Subcutaneous abdominal adipose tissue (tissue), 5 donors: ENCODE data around the gene P3H2.

Experiments used
- H3K27ac ChIP-seq: one replicate; pipeline ENCODE4 v1.7.0; 2013; ENCODE audit warnings: low read depth, mild to moderate bottlenecking, inconsistent platforms, low read length, moderate library complexity
- H3K27me3 ChIP-seq, 5 donors: one replicate each; pipeline ENCODE4 v1.7.0; 2013; ENCODE audit warnings: low read length in 5 of 5, inconsistent platforms in 1 of 5; ENCODE audit not compliant: control insufficient read depth in 5 of 5, insufficient read depth in 4 of 5
- H3K36me3 ChIP-seq, 5 donors: one replicate each; pipeline ENCODE4 v1.7.0; 2013; ENCODE audit warnings: low read length in 5 of 5; ENCODE audit not compliant: control insufficient read depth in 5 of 5, insufficient read depth in 5 of 5
- H3K4me1 ChIP-seq, 5 donors: one replicate each; pipeline ENCODE4 v1.7.0; 2013; ENCODE audit warnings: low read length in 5 of 5, mild to moderate bottlenecking in 3 of 5, moderate library complexity in 1 of 5; ENCODE audit not compliant: control insufficient read depth in 5 of 5, insufficient read depth in 5 of 5
- H3K4me3 ChIP-seq, 5 donors: one replicate each; pipeline ENCODE4 v1.7.0; 2013; ENCODE audit warnings: low read length in 5 of 5, low read depth in 1 of 5
- H3K9ac ChIP-seq, 5 donors: one replicate each; pipeline ENCODE4 v1.7.0; 2013; ENCODE audit warnings: low read length in 5 of 5, mild to moderate bottlenecking in 4 of 5, moderate library complexity in 3 of 5
- H3K9me3 ChIP-seq, 5 donors: one replicate each; pipeline ENCODE4 v1.7.0; 2013; ENCODE audit warnings: low read length in 5 of 5; ENCODE audit not compliant: control insufficient read depth in 5 of 5
- donor health status: healthy.
- donor health status: healthy.
- donor health status: healthy.
- donor health status: healthy.
- donor health status: healthy.

P3H2 gene

GRCh38 chr3:190044142-190044541, 76.6 kb downstream of the P3H2 start:
- peaks cover 0 to 12% (median 6%) of the 10 kb centered on the region in 5 donors for H3K4me1 ChIP-seq
- no peaks in the 10 kb centered on the region for H3K9me3 ChIP-seq
- no peaks in the 10 kb centered on the region for H3K27me3 ChIP-seq
- H3K27ac ChIP-seq = no peak overlapping the region
- no peak overlapping the region for H3K4me3 ChIP-seq
- no peaks in the 10 kb centered on the region for H3K36me3 ChIP-seq
- no peak overlapping the region for H3K9ac ChIP-seq

GRCh38 chr3:190043741-190044140, 77.0 kb downstream of the P3H2 start:
- H3K9me3 ChIP-seq = no peaks in the 10 kb centered on the region
- no peak overlapping the region for H3K9ac ChIP-seq
- no peaks in the 10 kb centered on the region for H3K27me3 ChIP-seq
- H3K4me1 ChIP-seq = peaks cover 0 to 8% (median 2%) of the 10 kb centered on the region in 5 donors
- no peaks in the 10 kb centered on the region for H3K36me3 ChIP-seq
- H3K4me3 ChIP-seq = no peak overlapping the region
- no peak overlapping the region for H3K27ac ChIP-seq

GRCh38 chr3:190042558-190042957, 78.1 kb downstream of the P3H2 start:
- H3K36me3 ChIP-seq = no peaks in the 10 kb centered on the region
- no peak overlapping the region for H3K27ac ChIP-seq
- no peak overlapping the region for H3K9ac ChIP-seq
- peaks cover 0 to 13% (median 2%) of the 10 kb centered on the region in 5 donors for H3K4me1 ChIP-seq
- no peak overlapping the region for H3K4me3 ChIP-seq
- no peaks in the 10 kb centered on the region for H3K27me3 ChIP-seq
- H3K9me3 ChIP-seq = no peaks in the 10 kb centered on the region

GRCh38 chr3:190041333-190042041, 79.2 kb downstream of the P3H2 start:
- peaks cover 0 to 13% (median 2%) of the 10 kb centered on the region in 5 donors for H3K4me1 ChIP-seq
- no peak overlapping the region for H3K9ac ChIP-seq
- H3K27ac ChIP-seq = no peak overlapping the region
- no peak overlapping the region for H3K4me3 ChIP-seq
- H3K27me3 ChIP-seq = no peaks in the 10 kb centered on the region
- H3K9me3 ChIP-seq = no peaks in the 10 kb centered on the region
- H3K36me3 ChIP-seq = no peaks in the 10 kb centered on the region

GRCh38 chr3:190040145-190040544, 80.6 kb downstream of the P3H2 start:
- Histone ChIP-seq H3K9ac (no peak overlapping the region), H3K27ac (no peak overlapping the region), H3K4me3 (no peak overlapping the region), H3K4me1 (peaks cover 0 to 13% (median 2%) of the 10 kb centered on the region in 5 donors), H3K27me3 (no peaks in the 10 kb centered on the region), H3K36me3 (no peaks in the 10 kb centered on the region), H3K9me3 (no peaks in the 10 kb centered on the region)

- no peaks in the 10 kb centered on the region for H3K9me3 ChIP-seq
- no peaks in the 10 kb centered on the region for H3K36me3 ChIP-seq
- no peaks in the 10 kb centered on the region for H3K27me3 ChIP-seq
- peaks cover 0 to 10% (median 2%) of the 10 kb centered on the region in 5 donors for H3K4me1 ChIP-seq
- no peak overlapping the region for H3K9ac ChIP-seq
- no peak overlapping the region for H3K4me3 ChIP-seq
- H3K27ac ChIP-seq = no peak overlapping the region
Measured at GRCh38 chr3:190038050-190038933, 82.4 kb downstream of the P3H2 start.

- no peak overlapping the region for H3K27ac ChIP-seq
- no peaks in the 10 kb centered on the region for H3K36me3 ChIP-seq
- H3K27me3 ChIP-seq = no peaks in the 10 kb centered on the region
- peaks cover 0 to 10% (median 2%) of the 10 kb centered on the region in 5 donors for H3K4me1 ChIP-seq
- H3K4me3 ChIP-seq = no peak overlapping the region
- H3K9ac ChIP-seq = no peak overlapping the region
- H3K9me3 ChIP-seq = no peaks in the 10 kb centered on the region
Measured at GRCh38 chr3:190036631-190037030, 84.1 kb downstream of the P3H2 start.

GRCh38 chr3:190034446-190034845, 86.3 kb downstream of the P3H2 start:
- peaks cover 0 to 7% (median 0%) of the 10 kb centered on the region in 5 donors for H3K4me1 ChIP-seq
- no peak overlapping the region for H3K4me3 ChIP-seq
- no peak overlapping the region for H3K27ac ChIP-seq
- no peaks in the 10 kb centered on the region for H3K9me3 ChIP-seq
- no peaks in the 10 kb centered on the region for H3K27me3 ChIP-seq
- H3K36me3 ChIP-seq = no peaks in the 10 kb centered on the region
- H3K9ac ChIP-seq = no peak overlapping the region

GRCh38 chr3:190032923-190033322, 87.8 kb downstream of the P3H2 start:
- Histone ChIP-seq H3K9ac (no peak overlapping the region), H3K9me3 (no peaks in the 10 kb centered on the region), H3K4me1 (peaks cover 0 to 1% (median 0%) of the 10 kb centered on the region in 5 donors), H3K4me3 (no peak overlapping the region), H3K36me3 (no peaks in the 10 kb centered on the region), H3K27me3 (no peaks in the 10 kb centered on the region), H3K27ac (no peak overlapping the region)
